Measurements from ENCODE around the gene CCDC12.

CCDC12 gene

DNA sequence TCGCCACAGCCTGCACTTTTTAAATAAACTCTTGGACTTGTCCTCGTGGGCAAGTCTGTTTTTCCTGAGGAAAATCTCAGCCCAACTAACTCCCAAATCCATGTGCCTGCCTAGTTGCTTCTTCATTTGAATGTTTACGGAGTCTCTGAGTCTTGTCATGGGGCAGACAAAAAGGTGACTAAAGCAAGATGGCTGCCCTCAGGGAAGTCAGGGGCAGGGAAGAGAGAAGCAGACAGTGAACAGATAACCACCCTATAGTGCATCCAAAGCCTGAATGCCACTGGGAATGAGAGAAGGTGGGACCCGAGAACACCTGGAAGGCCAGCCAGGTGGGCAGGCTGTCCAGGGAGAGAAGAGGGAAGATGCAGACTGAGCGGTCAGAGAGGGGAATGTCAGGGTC is 21.4 kb downstream of the CCDC12 start:
- Histone ChIP-seq H3K79me2 (ENCODE audit: insufficient read depth, low read depth) (peaks cover 82% of the 10 kb centered on the region), H3K9ac (no peak overlapping the region), H3K4me1 (ENCODE audit: low read depth, poor library complexity, severe bottlenecking) (peaks cover 21% of the 10 kb centered on the region), H3K36me3 (ENCODE audit: insufficient read depth) (no peaks in the 10 kb centered on the region), H3K4me2 (no peak overlapping the region), H4K20me1 (ENCODE audit: insufficient read depth) (peaks cover 11% of the 10 kb centered on the region; the same call in 1 of the 2 replicates), H3K27me3 (ENCODE audit: insufficient read depth, low read depth) (no peaks in the 10 kb centered on the region), H3K27ac (no peak overlapping the region), H3K4me3 (IDR thresholded peaks at IDR 0.05; ENCODE audit: insufficient read depth, low read depth, low read length) (no peak overlapping the region), H2AFZ (ENCODE audit: low read depth) (no peak overlapping the region)
- TF ChIP-seq, protein P1, sequence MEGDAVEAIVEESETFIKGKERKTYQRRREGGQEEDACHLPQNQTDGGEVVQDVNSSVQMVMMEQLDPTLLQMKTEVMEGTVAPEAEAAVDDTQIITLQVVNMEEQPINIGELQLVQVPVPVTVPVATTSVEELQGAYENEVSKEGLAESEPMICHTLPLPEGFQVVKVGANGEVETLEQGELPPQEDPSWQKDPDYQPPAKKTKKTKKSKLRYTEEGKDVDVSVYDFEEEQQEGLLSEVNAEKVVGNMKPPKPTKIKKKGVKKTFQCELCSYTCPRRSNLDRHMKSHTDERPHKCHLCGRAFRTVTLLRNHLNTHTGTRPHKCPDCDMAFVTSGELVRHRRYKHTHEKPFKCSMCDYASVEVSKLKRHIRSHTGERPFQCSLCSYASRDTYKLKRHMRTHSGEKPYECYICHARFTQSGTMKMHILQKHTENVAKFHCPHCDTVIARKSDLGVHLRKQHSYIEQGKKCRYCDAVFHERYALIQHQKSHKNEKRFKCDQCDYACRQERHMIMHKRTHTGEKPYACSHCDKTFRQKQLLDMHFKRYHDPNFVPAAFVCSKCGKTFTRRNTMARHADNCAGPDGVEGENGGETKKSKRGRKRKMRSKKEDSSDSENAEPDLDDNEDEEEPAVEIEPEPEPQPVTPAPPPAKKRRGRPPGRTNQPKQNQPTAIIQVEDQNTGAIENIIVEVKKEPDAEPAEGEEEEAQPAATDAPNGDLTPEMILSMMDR (conservative IDR thresholded peaks at IDR 0.05; ENCODE audit: low read depth, low read length), result no peak

GRCh38 chr3:46954178-46954577 is 22.4 kb downstream of the CCDC12 start:
- H3K27ac ChIP-seq, result no peak overlapping the region
- no peak overlapping the region for H2AFZ ChIP-seq (ENCODE audit: low read depth)
- H3K79me2 ChIP-seq (ENCODE audit: insufficient read depth, low read depth), result peaks cover 82% of the 10 kb centered on the region
- TF ChIP-seq, protein P1 (conservative IDR thresholded peaks at IDR 0.05; ENCODE audit: low read depth, low read length), result no peak
- no peak overlapping the region for H3K4me2 ChIP-seq
- H3K9ac ChIP-seq, result no peak overlapping the region
- no peak overlapping the region for H3K4me3 ChIP-seq (IDR thresholded peaks at IDR 0.05; ENCODE audit: insufficient read depth, low read depth, low read length)
- H3K36me3 ChIP-seq (ENCODE audit: insufficient read depth), result no peaks in the 10 kb centered on the region
- peaks cover 30% of the 10 kb centered on the region for H3K4me1 ChIP-seq (ENCODE audit: low read depth, poor library complexity, severe bottlenecking)
- H3K27me3 ChIP-seq (ENCODE audit: insufficient read depth, low read depth), result no peaks in the 10 kb centered on the region
- peaks cover 11% of the 10 kb centered on the region; the same call in 1 of the 2 replicates for H4K20me1 ChIP-seq (ENCODE audit: insufficient read depth)

- Histone ChIP-seq H3K36me3 (ENCODE audit: insufficient read depth) (no peaks in the 10 kb centered on the region), H3K27ac (no peak overlapping the region), H3K4me3 (IDR thresholded peaks at IDR 0.05; ENCODE audit: insufficient read depth, low read depth, low read length) (no peak overlapping the region), H3K4me1 (ENCODE audit: low read depth, poor library complexity, severe bottlenecking) (peaks cover 33% of the 10 kb centered on the region), H4K20me1 (ENCODE audit: insufficient read depth) (0 out of 2 replicates have a peak, but pooled peaks cover 11% of the 10 kb centered on the region), H3K27me3 (ENCODE audit: insufficient read depth, low read depth) (no peaks in the 10 kb centered on the region), H3K4me2 (no peak overlapping the region), H3K79me2 (ENCODE audit: insufficient read depth, low read depth) (peaks cover 82% of the 10 kb centered on the region; the same call in 1 of the 2 replicates), H2AFZ (ENCODE audit: low read depth) (no peak overlapping the region), H3K9ac (no peak overlapping the region)
- TF ChIP-seq, protein P1 (conservative IDR thresholded peaks at IDR 0.05; ENCODE audit: low read depth, low read length), result no peak
These were observed 23.1 kb downstream of the CCDC12 start for GRCh38 chr3:46953234-46954010.

GRCh38 chr3:46952813-46953212 is 23.7 kb downstream of the CCDC12 start:
- H3K27me3 ChIP-seq (ENCODE audit: insufficient read depth, low read depth), result no peaks in the 10 kb centered on the region
- H3K36me3 ChIP-seq (ENCODE audit: insufficient read depth), result no peaks in the 10 kb centered on the region
- H3K9ac ChIP-seq, result no peak overlapping the region
- no peak overlapping the region for H3K4me3 ChIP-seq (IDR thresholded peaks at IDR 0.05; ENCODE audit: insufficient read depth, low read depth, low read length)
- H3K79me2 ChIP-seq (ENCODE audit: insufficient read depth, low read depth), result peaks cover 87% of the 10 kb centered on the region; the same call in 1 of the 2 replicates
- H3K4me2 ChIP-seq, result no peak overlapping the region
- no peak overlapping the region for H2AFZ ChIP-seq (ENCODE audit: low read depth)
- TF ChIP-seq, protein P1 (conservative IDR thresholded peaks at IDR 0.05; ENCODE audit: low read depth, low read length), result no peak
- no peak overlapping the region for H3K27ac ChIP-seq
- H3K4me1 ChIP-seq (ENCODE audit: low read depth, poor library complexity, severe bottlenecking), result peaks cover 33% of the 10 kb centered on the region
- 0 out of 2 replicates have a peak, but pooled peaks cover 11% of the 10 kb centered on the region for H4K20me1 ChIP-seq (ENCODE audit: insufficient read depth)
